HG03354 (cell line): ENCODE results near the gene MYO1F.
"Not testable (repeated sequence)": the region's sequence is repeated elsewhere in the genome, so short reads cannot be mapped to it uniquely, and the experiment has no call there.

Experiments used
- ATAC-seq: cut with Tn5 transposase; IDR thresholded peaks from one replicate; pipeline ENCODE4 v1.9.1; 2021; ENCODE audit warnings: mild to moderate bottlenecking; ENCODE audit not compliant: unreplicated experiment, poor library complexity, severe bottlenecking

The MYO1F gene

GRCh38 chr19:8569066-8569771 lies 8.0 kb downstream of the MYO1F start:
- ATAC-seq: peak; percentile 85

- no peak for ATAC-seq
These were observed 9.6 kb downstream of the MYO1F start for GRCh38 chr19:8567522-8568172.

- ATAC-seq: no peak
These were observed 10.4 kb downstream of the MYO1F start for GRCh38 chr19:8566855-8567254.

- not testable (repeated sequence) for ATAC-seq
These were observed 12.4 kb downstream of the MYO1F start for GRCh38 chr19:8564866-8565265.

- ATAC-seq: no peak
These were observed 16.0 kb downstream of the MYO1F start for GRCh38 chr19:8561075-8561764.

- ATAC-seq: no peak
These were observed 18.9 kb downstream of the MYO1F start for GRCh38 chr19:8558325-8558724.

- ATAC-seq: no peak
These were observed 19.5 kb downstream of the MYO1F start for GRCh38 chr19:8557642-8558238.

- ATAC-seq: not testable (repeated sequence)
These were observed 23.5 kb downstream of the MYO1F start for GRCh38 chr19:8553729-8554128.

GRCh38 chr19:8552810-8553209 lies 24.4 kb downstream of the MYO1F start:
- ATAC-seq: no peak

GRCh38 chr19:8550070-8550469 lies 27.2 kb downstream of the MYO1F start:
- ATAC-seq: no peak

- no peak for ATAC-seq
These were observed 31.5 kb downstream of the MYO1F start for GRCh38 chr19:8545743-8546142.

GRCh38 chr19:8544168-8544567 lies 33.1 kb downstream of the MYO1F start:
- ATAC-seq: no peak

GRCh38 chr19:8539621-8540149 lies 37.6 kb downstream of the MYO1F start:
- ATAC-seq: no peak

- no peak for ATAC-seq
These were observed 40.1 kb downstream of the MYO1F start for GRCh38 chr19:8537099-8537498.

GRCh38 chr19:8536282-8536681 lies 41.0 kb downstream of the MYO1F start:
- ATAC-seq: no peak

GRCh38 chr19:8532225-8532624 lies 45.0 kb downstream of the MYO1F start:
- ATAC-seq: no peak

GRCh38 chr19:8531470-8531869 lies 45.8 kb downstream of the MYO1F start:
- ATAC-seq: no peak

- ATAC-seq: no peak
These were observed 47.1 kb downstream of the MYO1F start for GRCh38 chr19:8530061-8530679.

GRCh38 chr19:8529369-8530006 lies 47.8 kb downstream of the MYO1F start:
- ATAC-seq: no peak
